Right renal pelvis (tissue), 4 donors: ENCODE data around the gene RNF10. TPM values are rescaled to one million over a fixed set of nuclear protein-coding genes. Genes with fewer than 3 reads are reported as not detected.
"Not testable (repeated sequence)": the region's sequence is repeated elsewhere in the genome, so short reads cannot be mapped to it uniquely, and the experiment has no call there.

Experiments used
- DNase-seq, 4 donors: peaks; one replicate each; pipeline ENCODE4 v3.0.0-alpha.2; 2013; ENCODE audit warnings: low read depth in 4 of 4, low spot score in 3 of 4, missing footprints in 1 of 4
- polyA plus RNA-seq, 4 donors: library from polyadenylated mRNA; unstranded; fragments of 120-200 nt; gene quantifications; one replicate each; pipeline ENCODE4 v1.2.1, GENCODE V29; 2013; ENCODE audit not compliant: insufficient read length in 4 of 4

The RNF10 gene
- polyA plus RNA-seq: 100 to 1,000 TPM; 181 to 232 (median 207) TPM

GRCh38 chr12:120534203-120534702 lies at the start of gene RNF10:
RNF10 (plus strand) TSS chr12:120534356; CDS start chr12:120534812, 456 bp downstream.
- DNase-seq: peak; percentile 87 to 93 (median 88)

GRCh38 chr12:120485961-120486881 lies 47.9 kb upstream of the RNF10 start:
- DNase-seq: no peak

- DNase-seq: not testable (repeated sequence)
Observed at GRCh38 chr12:120487552-120487951, 46.6 kb upstream of the RNF10 start.

GRCh38 chr12:120488057-120488640 lies 46.0 kb upstream of the RNF10 start:
- no peak for DNase-seq

- no peak for DNase-seq
Observed at GRCh38 chr12:120489018-120489417, 45.1 kb upstream of the RNF10 start.

- DNase-seq: no peak
Observed at GRCh38 chr12:120490325-120490724, 43.8 kb upstream of the RNF10 start.

GRCh38 chr12:120490833-120491512 lies 43.2 kb upstream of the RNF10 start:
- DNase-seq: no peak

- DNase-seq: no peak
Observed at GRCh38 chr12:120495186-120495730, 38.9 kb upstream of the RNF10 start.

- peak; percentile 94 to 98 (median 96) for DNase-seq
Observed at GRCh38 chr12:120495731-120496412, 38.3 kb upstream of the RNF10 start, which contains the start of gene DYNLL1. DYNLL1 (plus strand) TSS chr12:120496113; CDS start chr12:120496422, 309 bp downstream.

- DNase-seq: no peak
Observed at GRCh38 chr12:120496413-120497340, 37.5 kb upstream of the RNF10 start.

- DNase-seq: no peak
Observed at GRCh38 chr12:120497524-120498150, 36.5 kb upstream of the RNF10 start.

GRCh38 chr12:120498870-120499515 lies 35.2 kb upstream of the RNF10 start:
- no peak for DNase-seq

- no peak for DNase-seq
Observed at GRCh38 chr12:120500581-120500980, 33.6 kb upstream of the RNF10 start.

- no peak for DNase-seq
Observed at GRCh38 chr12:120504587-120504986, 29.6 kb upstream of the RNF10 start.

- no peak for DNase-seq
Observed at GRCh38 chr12:120508537-120508936, 25.6 kb upstream of the RNF10 start.

- no peak for DNase-seq
Observed at GRCh38 chr12:120514002-120514401, 20.2 kb upstream of the RNF10 start.

- no peak for DNase-seq
Observed at GRCh38 chr12:120515496-120515895, 18.7 kb upstream of the RNF10 start.

GRCh38 chr12:120519324-120519723 lies 14.8 kb upstream of the RNF10 start:
- DNase-seq: not testable (repeated sequence)
